ENCODE results near the gene INTS2.
"Not testable (repeated sequence)": the region's sequence is repeated elsewhere in the genome, so short reads cannot be mapped to it uniquely, and the experiment has no call there.

The INTS2 gene

GRCh38 chr17:61848247-61848646 is 79.5 kb downstream of the INTS2 start:
- DNase-seq = no peak

GRCh38 chr17:61847659-61848058 is 80.1 kb downstream of the INTS2 start:
- DNase-seq = no peak

GRCh38 chr17:61846761-61847375 is 80.9 kb downstream of the INTS2 start:
- DNase-seq = no peak

GRCh38 chr17:61846088-61846487 is 81.7 kb downstream of the INTS2 start:
- no peak for DNase-seq

GRCh38 chr17:61843435-61843834 is 84.3 kb downstream of the INTS2 start:
- no peak for DNase-seq

GRCh38 chr17:61842899-61843298 is 84.9 kb downstream of the INTS2 start:
- no peak for DNase-seq

- DNase-seq = no peak
These were observed 88.4 kb downstream of the INTS2 start for GRCh38 chr17:61839300-61839786.

- DNase-seq = peak; percentile 84
These were observed 90.4 kb downstream of the INTS2 start for GRCh38 chr17:61837175-61838051.

- no peak for DNase-seq
These were observed 91.3 kb downstream of the INTS2 start for GRCh38 chr17:61836266-61837174.

- no peak for DNase-seq
These were observed 92.2 kb downstream of the INTS2 start for GRCh38 chr17:61835606-61836005.

- no peak for DNase-seq
These were observed 93.2 kb downstream of the INTS2 start for GRCh38 chr17:61834610-61835009.

- DNase-seq = no peak
These were observed 94.1 kb downstream of the INTS2 start for GRCh38 chr17:61833536-61834193.

GRCh38 chr17:61832463-61832862 is 95.3 kb downstream of the INTS2 start:
- DNase-seq = no peak

GRCh38 chr17:61831099-61831498 is 96.7 kb downstream of the INTS2 start:
- DNase-seq = no peak

- DNase-seq = no peak
These were observed 99.1 kb downstream of the INTS2 start for GRCh38 chr17:61828694-61829093.

- no peak for DNase-seq
These were observed 100.0 kb downstream of the INTS2 start for GRCh38 chr17:61827649-61828395.

- DNase-seq = not testable (repeated sequence)
These were observed 100.9 kb downstream of the INTS2 start for GRCh38 chr17:61826866-61827265.

- DNase-seq = not testable (repeated sequence)
These were observed 101.6 kb downstream of the INTS2 start for GRCh38 chr17:61826198-61826597.

GRCh38 chr17:61825448-61826137 is 102.2 kb downstream of the INTS2 start:
- no peak for DNase-seq

- no peak for DNase-seq
These were observed 105.2 kb downstream of the INTS2 start for GRCh38 chr17:61822326-61823285.

Measured in NCI-H82 (cell line).